Right atrium auricular region (tissue), 2 donors: ENCODE measurements around the gene MICAL2. TPM values are rescaled to one million over a fixed set of nuclear protein-coding genes. Genes with fewer than 3 reads are reported as not detected.

Experiments
- DNase-seq: peaks from one replicate; pipeline ENCODE4 v3.0.0-alpha.2; 2019; ENCODE audit warnings: low spot score
- H3K27ac ChIP-seq, 2 donors: fragments of 200-600 bp; sonication (generic); 1 replicate in 1 of 2; 2 replicates in 1 of 2; pipeline ENCODE4 v1.5.1; 2016 to 2019
- H3K27me3 ChIP-seq, 2 donors: fragments of 200-600 bp; sonication (generic); one replicate each; pipeline versions ENCODE4 v1.5.1 to v1.6.0; 2017 to 2019
- H3K36me3 ChIP-seq: fragments of 200-600 bp; sonication (generic); one replicate; pipeline ENCODE4 v1.5.1; 2016
- H3K4me1 ChIP-seq, 2 donors: fragments of 200-600 bp; sonication (generic); one replicate each; pipeline versions ENCODE4 v1.5.1 to v1.6.0; 2017 to 2019
- H3K4me3 ChIP-seq, 2 donors: fragments of 200-600 bp; sonication (generic); 1 replicate in 1 of 2; 2 replicates in 1 of 2; pipeline ENCODE4 v1.5.1; 2017 to 2019; ENCODE audit warnings: mild to moderate bottlenecking in 1 of 2, moderate library complexity in 1 of 2
- H3K9me3 ChIP-seq, 2 donors: fragments of 200-600 bp; sonication (generic); one replicate each; pipeline ENCODE4 v1.5.1; 2019
- CTCF ChIP-seq, 2 donors: fragments of 200-600 bp; sonication (generic); IDR thresholded peaks; one replicate each; pipeline ENCODE4 v1.5.1; 2019; ENCODE audit warnings: antibody characterized with exemption in 2 of 2
- total RNA-seq, 2 donors: library from RNA; depleted of rRNA; stranded (reverse); fragments of >200 nt; gene quantifications; one replicate each; pipeline ENCODE4 v1.1.0, GENCODE V29; 2016

Gene MICAL2
- total RNA-seq, 2 donors from 2014 or later = 77.6 to 84.5 TPM

- no peaks in the 10 kb centered on the region for H3K27me3 ChIP-seq
- TF ChIP-seq CTCF (IDR thresholded peaks at IDR 0.05) = no peak
- DNase-seq = no peak
- no peaks in the 10 kb centered on the region for H3K9me3 ChIP-seq
- no peak overlapping the region for H3K4me3 ChIP-seq
- H3K36me3 ChIP-seq = no peaks in the 10 kb centered on the region
- H3K4me1 ChIP-seq = peaks cover 0 to 80% of the 10 kb centered on the region in 2 donors
- peak overlapping the region; percentile 84 to 89 for H3K27ac ChIP-seq
Measured at GRCh38 chr11:12119502-12119901, 9.1 kb downstream of the MICAL2 start.

GRCh38 chr11:12120031-12121008 is 9.9 kb downstream of the MICAL2 start:
- Histone ChIP-seq H3K36me3 (no peaks in the 10 kb centered on the region), H3K9me3 (no peaks in the 10 kb centered on the region), H3K4me3 (no peak overlapping the region), H3K27ac (peak overlapping the region; percentile 84 to 89), H3K4me1 (peaks cover 0 to 80% of the 10 kb centered on the region in 2 donors), H3K27me3 (no peaks in the 10 kb centered on the region)
- DNase-seq = no peak
- no peak for TF ChIP-seq CTCF (IDR thresholded peaks at IDR 0.05)

GRCh38 chr11:12121011-12121410 is 10.6 kb downstream of the MICAL2 start:
- TF ChIP-seq CTCF (IDR thresholded peaks at IDR 0.05) = no peak
- H3K9me3 ChIP-seq = no peaks in the 10 kb centered on the region
- H3K4me3 ChIP-seq = no peak overlapping the region
- no peaks in the 10 kb centered on the region for H3K27me3 ChIP-seq
- H3K27ac ChIP-seq = peak overlapping the region; percentile 84 to 89
- no peak for DNase-seq
- H3K4me1 ChIP-seq = peaks cover 0 to 87% of the 10 kb centered on the region in 2 donors
- H3K36me3 ChIP-seq = no peaks in the 10 kb centered on the region

DNA sequence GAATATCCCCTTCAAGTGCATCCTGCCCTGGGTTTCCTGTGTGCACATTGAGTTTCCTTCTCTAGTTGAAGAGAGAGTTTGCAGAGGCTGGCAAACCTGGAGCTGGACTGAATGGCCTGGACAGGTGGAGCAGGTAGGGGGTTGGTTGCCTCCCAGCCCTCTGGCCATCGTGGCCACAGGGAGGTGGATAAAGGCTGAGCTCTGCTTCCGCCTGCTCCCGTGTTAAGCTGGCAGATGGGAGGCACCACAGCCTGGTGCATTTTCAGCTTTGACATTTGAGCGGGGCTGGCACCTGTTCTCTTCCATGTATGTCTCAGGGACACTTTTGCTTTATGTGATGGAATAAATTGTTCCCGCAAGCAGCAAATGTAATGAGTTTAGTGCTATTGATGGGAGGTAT is 11.1 kb downstream of the MICAL2 start:
- no peak for TF ChIP-seq CTCF (IDR thresholded peaks at IDR 0.05)
- Histone ChIP-seq H3K36me3 (no peaks in the 10 kb centered on the region), H3K4me3 (no peak overlapping the region), H3K4me1 (peaks cover 0 to 90% of the 10 kb centered on the region in 2 donors), H3K9me3 (no peaks in the 10 kb centered on the region), H3K27me3 (no peaks in the 10 kb centered on the region), H3K27ac (peak overlapping the region; percentile 84 to 89)
- no peak for DNase-seq

GRCh38 chr11:12122083-12122482 is 11.7 kb downstream of the MICAL2 start:
- peaks cover 0 to 85% of the 10 kb centered on the region in 2 donors for H3K4me1 ChIP-seq
- H3K4me3 ChIP-seq = no peak overlapping the region
- no peak for DNase-seq
- H3K27ac ChIP-seq = peak overlapping the region in 1 of 2 donors; percentile 0
- no peaks in the 10 kb centered on the region for H3K27me3 ChIP-seq
- H3K9me3 ChIP-seq = no peaks in the 10 kb centered on the region
- H3K36me3 ChIP-seq = no peaks in the 10 kb centered on the region
- peak in 1 of 2 donors; percentile 51 for TF ChIP-seq CTCF (IDR thresholded peaks at IDR 0.05)
